ENCODE data around the gene STXBP2.
A peak's percentile ranks its signal among the peaks of the same experiment; 100 is the strongest.

The STXBP2 gene

GRCh38 chr19:7623725-7624603 is 12.9 kb upstream of the STXBP2 start:
- H3K4me3 ChIP-seq (ENCODE audit: low read depth, low read length): no peak overlapping the region

GRCh38 chr19:7624810-7625209 is 12.1 kb upstream of the STXBP2 start:
- peaks cover 27% of the 10 kb centered on the region for H3K36me3 ChIP-seq (replicated peaks)
- H3K4me3 ChIP-seq (ENCODE audit: low read depth, low read length): no peak overlapping the region
- DNase-seq: no peak
- no peaks in the 10 kb centered on the region for H3K27me3 ChIP-seq (replicated peaks)
- H3K27ac ChIP-seq: no peak overlapping the region
- TF ChIP-seq CTCF (IDR thresholded peaks at IDR 0.05; ENCODE audit: low read depth, low read length, missing control alignments): no peak
- in situ Hi-C loops (cut with HindIII; ENCODE audit: low pct_ligation_motif_present, low sequenced_read_pairs): no loop called here

More at GRCh38 chr19:7623725-7624603, 12.9 kb upstream of the STXBP2 start:
- DNase-seq: no peak
- Histone ChIP-seq H3K27ac (no peak overlapping the region), H3K27me3 (replicated peaks) (no peaks in the 10 kb centered on the region), H3K36me3 (replicated peaks) (peaks cover 30% of the 10 kb centered on the region)
- in situ Hi-C loops (cut with HindIII; ENCODE audit: low pct_ligation_motif_present, low sequenced_read_pairs): no loop called here
- no peak for TF ChIP-seq CTCF (IDR thresholded peaks at IDR 0.05; ENCODE audit: low read depth, low read length, missing control alignments)

- Histone ChIP-seq H3K36me3 (replicated peaks) (peaks cover 20% of the 10 kb centered on the region), H3K27ac (no peak overlapping the region), H3K27me3 (replicated peaks) (no peaks in the 10 kb centered on the region), H3K4me3 (ENCODE audit: low read depth, low read length) (no peak overlapping the region)
- DNase-seq: no peak
- in situ Hi-C loops (cut with HindIII; ENCODE audit: low pct_ligation_motif_present, low sequenced_read_pairs): no loop called here
- no peak for TF ChIP-seq CTCF (IDR thresholded peaks at IDR 0.05; ENCODE audit: low read depth, low read length, missing control alignments)
Measured at GRCh38 chr19:7625763-7626372, 11.0 kb upstream of the STXBP2 start.

GRCh38 chr19:7627166-7627565 is 9.7 kb upstream of the STXBP2 start:
- no peak for DNase-seq
- Histone ChIP-seq H3K36me3 (replicated peaks) (peaks cover 18% of the 10 kb centered on the region), H3K4me3 (ENCODE audit: low read depth, low read length) (no peak overlapping the region)

GRCh38 chr19:7628589-7629311 is 8.2 kb upstream of the STXBP2 start:
- DNase-seq: no peak
- TF ChIP-seq CTCF (IDR thresholded peaks at IDR 0.05; ENCODE audit: low read depth, low read length, missing control alignments): no peak
- Histone ChIP-seq H3K4me3 (ENCODE audit: low read depth, low read length) (peak overlapping the region; percentile 99), H3K27me3 (replicated peaks) (no peaks in the 10 kb centered on the region), H3K36me3 (replicated peaks) (peaks cover 9% of the 10 kb centered on the region), H3K27ac (peak overlapping the region; percentile 73)
- in situ Hi-C loops (cut with HindIII; ENCODE audit: low pct_ligation_motif_present, low sequenced_read_pairs): no loop called here

More at GRCh38 chr19:7627166-7627565, 9.7 kb upstream of the STXBP2 start:
- no peak for TF ChIP-seq CTCF (IDR thresholded peaks at IDR 0.05; ENCODE audit: low read depth, low read length, missing control alignments)
- no peak overlapping the region for H3K27ac ChIP-seq
- no peaks in the 10 kb centered on the region for H3K27me3 ChIP-seq (replicated peaks)
- in situ Hi-C loops (cut with HindIII; ENCODE audit: low pct_ligation_motif_present, low sequenced_read_pairs): no loop called here
